Endothelial cell (in vitro differentiated cells): ENCODE results near the gene MKNK1. TPM values are rescaled to one million over a fixed set of nuclear protein-coding genes. Genes with fewer than 3 reads are reported as not detected.

Experiments
- DNase-seq: peaks from one replicate; pipeline ENCODE4 v3.0.0; 2021; ENCODE audit warnings: low spot score
- H3K27ac Mint-ChIP-seq: one replicate; pipeline ENCODE4 v1.8.0; 2021; ENCODE audit warnings: mixed read lengths, inconsistent platforms; ENCODE audit not compliant: unreplicated experiment
- H3K27me3 Mint-ChIP-seq: one replicate; pipeline ENCODE4 v1.8.0; 2021; ENCODE audit warnings: mild to moderate bottlenecking, moderate library complexity, mixed read lengths, inconsistent platforms; ENCODE audit not compliant: unreplicated experiment
- H3K36me3 Mint-ChIP-seq: one replicate; pipeline ENCODE4 v1.8.0; 2021; ENCODE audit warnings: mild to moderate bottlenecking, low read depth, mixed read lengths, inconsistent platforms; ENCODE audit not compliant: unreplicated experiment
- H3K4me1 Mint-ChIP-seq: one replicate; pipeline ENCODE4 v1.8.0; 2021; ENCODE audit warnings: mild to moderate bottlenecking, mixed read lengths, inconsistent platforms; ENCODE audit not compliant: unreplicated experiment
- H3K4me3 Mint-ChIP-seq: one replicate; pipeline ENCODE4 v1.8.0; 2021; ENCODE audit warnings: mild to moderate bottlenecking, mixed read lengths, inconsistent platforms; ENCODE audit not compliant: unreplicated experiment
- H3K9me3 Mint-ChIP-seq: one replicate; pipeline ENCODE4 v1.8.0; 2021; ENCODE audit warnings: mixed read lengths, inconsistent platforms; ENCODE audit not compliant: unreplicated experiment
- total RNA-seq: library from RNA; stranded (reverse); fragmentation: NEBNext Ultra II Directional; extraction: Animal tissue kit (Norgen Biotek cat#: 25700); gene quantifications from one replicate; pipeline ENCODE4 v1.2.1, GENCODE V29; 2021; ENCODE audit not compliant: unreplicated experiment
- TF ChIP-seq, protein P1 (sequence below): fragments of 200-600 bp; sonication (generic); IDR thresholded peaks from one replicate; pipeline ENCODE4 v1.5.0; 2021; ENCODE audit warnings: antibody characterized with exemption; ENCODE audit not compliant: unreplicated experiment

The MKNK1 gene
- total RNA-seq, 1 donor from 2014 or later = 57.9 TPM

DNA sequence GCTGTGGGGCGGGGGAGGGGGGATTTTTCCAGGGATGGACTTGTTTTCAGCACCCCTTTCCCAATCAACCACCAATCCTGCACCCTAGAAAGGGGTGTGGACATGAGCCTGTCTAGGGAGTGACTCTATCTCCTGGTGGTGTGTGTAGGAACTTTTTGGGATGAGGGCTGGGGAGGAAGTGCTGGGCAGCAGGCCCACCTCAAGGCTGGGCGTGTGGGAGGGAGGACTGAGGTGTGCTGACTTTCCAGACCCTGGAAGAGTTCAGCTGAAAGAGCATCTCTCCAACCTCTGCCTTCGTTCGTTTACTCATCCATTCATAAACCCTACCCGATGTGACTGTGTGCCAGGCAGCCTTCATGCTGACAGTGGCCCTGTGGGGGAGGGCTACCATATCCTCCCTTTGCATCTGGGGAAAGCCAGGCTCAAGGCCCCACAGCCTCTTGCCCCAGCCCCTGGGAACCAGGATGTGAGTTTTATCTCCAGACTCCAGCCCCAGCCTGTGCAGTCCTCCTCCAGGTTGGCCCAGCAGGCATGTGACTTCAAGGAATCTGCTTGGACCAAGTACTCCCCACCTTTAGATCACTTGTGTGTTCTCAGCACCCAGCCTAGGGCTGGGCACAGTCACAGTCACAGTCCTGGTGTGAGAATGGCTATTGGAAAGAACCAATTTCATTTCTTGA is 59.4 kb downstream of the MKNK1 start:
- no peak for DNase-seq
- Mint-ChIP-seq H3K36me3 (peaks cover 5% of the 10 kb centered on the region), H3K27ac (no peak overlapping the region), H3K9me3 (no peaks in the 10 kb centered on the region), H3K4me3 (no peak overlapping the region), H3K27me3 (peaks cover 24% of the 10 kb centered on the region), H3K4me1 (peaks cover 25% of the 10 kb centered on the region)
- TF ChIP-seq, protein P1, sequence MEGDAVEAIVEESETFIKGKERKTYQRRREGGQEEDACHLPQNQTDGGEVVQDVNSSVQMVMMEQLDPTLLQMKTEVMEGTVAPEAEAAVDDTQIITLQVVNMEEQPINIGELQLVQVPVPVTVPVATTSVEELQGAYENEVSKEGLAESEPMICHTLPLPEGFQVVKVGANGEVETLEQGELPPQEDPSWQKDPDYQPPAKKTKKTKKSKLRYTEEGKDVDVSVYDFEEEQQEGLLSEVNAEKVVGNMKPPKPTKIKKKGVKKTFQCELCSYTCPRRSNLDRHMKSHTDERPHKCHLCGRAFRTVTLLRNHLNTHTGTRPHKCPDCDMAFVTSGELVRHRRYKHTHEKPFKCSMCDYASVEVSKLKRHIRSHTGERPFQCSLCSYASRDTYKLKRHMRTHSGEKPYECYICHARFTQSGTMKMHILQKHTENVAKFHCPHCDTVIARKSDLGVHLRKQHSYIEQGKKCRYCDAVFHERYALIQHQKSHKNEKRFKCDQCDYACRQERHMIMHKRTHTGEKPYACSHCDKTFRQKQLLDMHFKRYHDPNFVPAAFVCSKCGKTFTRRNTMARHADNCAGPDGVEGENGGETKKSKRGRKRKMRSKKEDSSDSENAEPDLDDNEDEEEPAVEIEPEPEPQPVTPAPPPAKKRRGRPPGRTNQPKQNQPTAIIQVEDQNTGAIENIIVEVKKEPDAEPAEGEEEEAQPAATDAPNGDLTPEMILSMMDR = no peak

DNA sequence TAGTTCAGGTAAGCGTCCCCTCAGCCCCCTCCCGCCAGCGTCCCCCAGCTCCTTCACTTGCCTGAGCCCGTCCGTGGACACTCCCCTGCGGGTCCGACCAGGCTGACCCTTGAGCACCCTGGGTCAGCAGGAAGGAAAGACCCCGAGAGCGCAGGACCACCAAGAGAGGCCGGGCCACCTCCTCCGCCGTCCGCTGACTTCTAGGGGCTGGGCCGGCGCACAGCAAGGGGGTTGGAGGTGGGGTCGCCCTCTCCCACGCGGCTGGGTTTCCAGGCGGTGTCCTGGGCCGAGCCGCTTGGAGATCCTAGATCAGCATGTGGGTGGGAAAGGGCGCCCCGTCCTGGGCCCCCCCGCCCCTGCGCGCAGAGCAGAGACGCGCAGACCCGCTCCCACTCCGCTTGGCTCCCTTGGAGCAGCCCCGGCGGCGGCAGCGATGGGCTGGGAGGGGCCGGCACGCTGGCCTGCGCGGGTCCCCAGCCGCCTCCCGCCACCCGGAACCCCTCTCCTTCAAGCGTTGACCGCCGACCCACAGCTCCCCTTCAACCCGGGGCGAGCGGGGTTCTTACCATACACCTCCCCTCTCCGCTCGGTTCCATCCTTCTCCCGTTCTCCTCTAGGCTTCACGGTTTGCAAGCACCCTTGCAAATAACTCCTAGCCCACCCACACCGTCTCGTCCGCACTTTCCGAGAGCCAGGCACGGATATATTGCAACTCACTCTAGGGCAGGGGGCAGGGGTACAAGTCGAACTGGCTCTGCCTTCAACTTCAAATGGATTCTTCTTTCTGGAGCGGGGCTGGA is 60.1 kb downstream of the MKNK1 start:
- Mint-ChIP-seq H3K27me3 (peaks cover 24% of the 10 kb centered on the region), H3K36me3 (peaks cover 5% of the 10 kb centered on the region), H3K27ac (peak overlapping the region; percentile 82), H3K4me1 (peaks cover 25% of the 10 kb centered on the region), H3K4me3 (peak overlapping the region; percentile 82), H3K9me3 (no peaks in the 10 kb centered on the region)
- DNase-seq = no peak
- TF ChIP-seq, protein P1 = no peak

DNA sequence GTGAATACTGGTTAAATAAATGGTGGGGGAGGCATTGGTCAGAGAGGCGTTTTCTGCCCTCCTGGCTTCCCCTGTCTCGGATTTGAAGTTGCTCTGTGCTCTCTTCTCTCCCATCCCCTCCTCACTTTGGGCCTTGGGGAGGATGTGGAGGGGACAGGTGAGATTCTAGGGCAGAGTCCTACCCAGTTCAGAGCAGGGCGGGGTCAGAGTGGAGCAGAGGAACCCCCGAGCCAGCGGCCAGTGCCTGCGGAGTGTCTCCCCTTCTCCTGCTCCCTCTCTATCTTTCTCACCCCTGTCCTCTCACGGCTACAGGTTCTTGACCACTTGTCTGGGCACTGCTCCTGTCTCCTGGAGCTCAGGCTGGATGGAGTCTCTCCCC is 60.7 kb downstream of the MKNK1 start:
- DNase-seq = no peak
- TF ChIP-seq, protein P1 = no peak
- Mint-ChIP-seq H3K27ac (no peak overlapping the region), H3K36me3 (peaks cover 5% of the 10 kb centered on the region), H3K27me3 (peaks cover 24% of the 10 kb centered on the region), H3K4me3 (no peak overlapping the region), H3K9me3 (no peaks in the 10 kb centered on the region), H3K4me1 (peaks cover 25% of the 10 kb centered on the region)

DNA sequence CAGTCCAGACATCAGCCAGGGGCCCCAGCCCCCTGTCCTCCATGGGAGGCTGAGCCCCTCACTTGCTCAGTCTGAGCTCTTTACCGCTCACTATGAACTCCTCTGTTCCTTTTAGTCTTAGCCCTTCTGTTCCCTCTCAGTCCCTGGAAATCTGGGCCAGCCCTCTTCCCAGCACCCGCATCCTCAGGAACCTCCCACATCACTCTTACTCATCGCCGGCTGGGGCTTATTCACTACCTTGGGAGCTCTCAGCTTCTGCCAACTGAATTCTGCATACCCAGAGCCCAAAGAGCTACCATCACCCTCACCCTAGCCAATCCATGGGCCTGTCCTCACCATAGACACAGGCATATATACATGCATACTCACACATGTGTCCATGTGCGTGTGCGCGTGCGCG is 64.1 kb downstream of the MKNK1 start:
- DNase-seq = no peak
- TF ChIP-seq, protein P1 = no peak
- Mint-ChIP-seq H3K27ac (no peak overlapping the region), H3K36me3 (peaks cover 5% of the 10 kb centered on the region), H3K27me3 (peaks cover 20% of the 10 kb centered on the region), H3K4me3 (no peak overlapping the region), H3K4me1 (peaks cover 13% of the 10 kb centered on the region), H3K9me3 (no peaks in the 10 kb centered on the region)

DNA sequence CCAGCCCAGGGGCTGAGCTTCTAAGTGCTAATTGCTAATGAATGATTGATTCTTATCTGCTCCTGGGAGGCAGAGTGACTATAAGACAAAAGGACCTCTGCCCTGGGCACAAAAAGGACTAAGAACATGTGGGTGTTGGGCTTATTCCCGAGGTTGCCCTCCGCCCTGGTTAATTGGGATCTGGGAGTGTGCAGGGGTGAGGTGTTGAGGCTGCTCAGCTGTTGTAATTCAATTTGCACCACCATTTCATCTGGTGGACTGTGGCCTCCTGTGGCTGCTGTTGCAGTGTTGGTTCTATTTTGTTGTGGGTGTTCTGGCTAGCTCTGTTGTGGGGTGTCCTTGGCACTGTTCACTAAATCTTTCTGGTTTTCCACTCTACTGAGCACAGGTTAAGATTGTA is 65.9 kb downstream of the MKNK1 start:
- Mint-ChIP-seq H3K4me3 (no peak overlapping the region), H3K9me3 (no peaks in the 10 kb centered on the region), H3K4me1 (peaks cover 4% of the 10 kb centered on the region), H3K36me3 (peaks cover 8% of the 10 kb centered on the region), H3K27ac (no peak overlapping the region), H3K27me3 (peaks cover 12% of the 10 kb centered on the region)
- TF ChIP-seq, protein P1 = no peak
- DNase-seq = no peak
